Measurements from ENCODE around the gene DNAH11.
"Not testable (repeated sequence)": the region's sequence is repeated elsewhere in the genome, so short reads cannot be mapped to it uniquely, and the experiment has no call there.

Gene DNAH11

GRCh38 chr7:21624320-21624719, 81.5 kb downstream of the DNAH11 start:
- DNase-seq = no peak

DNA sequence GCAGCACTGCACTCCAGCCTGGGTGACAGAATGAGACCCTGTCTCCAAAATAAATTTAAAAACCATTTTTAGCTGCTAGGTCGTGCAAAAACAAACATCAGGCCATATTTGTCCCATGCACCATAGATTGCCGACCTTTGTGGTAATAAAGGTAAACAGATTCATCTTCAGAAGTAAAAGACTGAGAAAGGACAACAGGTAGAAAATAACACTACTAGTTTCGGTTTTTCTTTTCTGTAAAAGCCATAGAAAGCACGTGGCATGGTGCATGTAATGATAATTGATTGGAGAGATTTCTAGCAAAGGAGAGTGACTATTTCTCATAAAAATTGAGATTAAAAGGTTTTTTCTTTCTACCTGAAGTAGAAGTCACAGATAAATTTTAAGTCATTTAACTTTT, 93.9 kb downstream of the DNAH11 start:
- DNase-seq = no peak

GRCh38 chr7:21639206-21639868, 96.5 kb downstream of the DNAH11 start:
- no peak for DNase-seq

DNA sequence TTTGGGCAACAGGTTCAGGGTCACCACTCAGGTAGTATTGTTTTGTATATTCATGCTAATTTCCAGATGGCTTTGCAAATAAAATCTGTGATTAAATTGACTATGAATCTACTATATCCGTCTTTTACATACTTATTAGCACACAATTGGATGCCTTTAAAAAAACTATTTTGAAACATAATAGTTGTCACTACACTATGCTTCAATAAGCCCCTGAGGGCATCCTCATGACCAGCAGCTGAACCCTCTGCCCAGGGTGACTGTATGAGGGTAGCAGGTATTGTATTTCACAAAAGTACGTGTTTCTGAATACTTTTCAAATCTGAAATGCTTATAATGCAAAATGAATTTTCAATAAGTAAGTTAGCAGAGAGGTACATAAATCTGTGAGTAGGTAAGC, 97.3 kb downstream of the DNAH11 start:
- DNase-seq = no peak

DNA sequence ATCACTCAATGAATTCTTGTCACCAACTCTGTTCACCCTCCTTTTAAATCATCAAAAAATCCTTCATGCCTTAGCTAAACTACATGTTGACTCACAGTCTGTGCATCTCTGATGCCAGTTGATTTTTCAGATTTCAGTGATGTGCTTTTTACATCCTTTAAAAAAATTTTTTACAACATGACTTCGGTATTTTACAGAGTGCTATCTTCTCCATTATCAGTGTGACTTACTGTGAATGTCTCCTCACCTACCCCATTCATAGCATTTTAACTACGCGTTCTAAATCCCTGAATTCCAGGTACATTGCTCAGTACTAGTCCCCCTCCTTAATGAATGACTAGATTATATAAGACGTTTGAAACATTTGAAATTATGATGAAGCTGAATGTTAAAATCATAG, 98.7 kb downstream of the DNAH11 start:
- no peak for DNase-seq

DNA sequence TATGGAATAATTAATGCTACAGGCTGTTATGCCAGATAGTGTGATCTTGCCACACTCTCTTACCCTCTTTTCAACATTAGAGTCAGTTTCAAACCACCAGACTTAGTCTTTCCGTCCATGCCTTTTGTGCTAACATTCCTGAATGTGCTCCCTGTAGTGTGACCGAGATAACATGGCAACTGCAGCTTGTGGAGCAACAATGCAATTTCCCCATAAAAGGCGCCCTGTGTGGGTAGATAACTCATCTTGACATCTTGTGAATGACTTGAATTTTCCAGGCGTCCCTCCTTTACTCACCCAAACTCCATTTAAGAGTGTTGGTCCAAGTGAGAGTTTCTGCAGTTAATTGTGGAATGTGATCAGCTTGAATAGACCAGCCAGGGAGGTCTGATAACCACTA, 99.6 kb downstream of the DNAH11 start:
- DNase-seq = no peak

DNA sequence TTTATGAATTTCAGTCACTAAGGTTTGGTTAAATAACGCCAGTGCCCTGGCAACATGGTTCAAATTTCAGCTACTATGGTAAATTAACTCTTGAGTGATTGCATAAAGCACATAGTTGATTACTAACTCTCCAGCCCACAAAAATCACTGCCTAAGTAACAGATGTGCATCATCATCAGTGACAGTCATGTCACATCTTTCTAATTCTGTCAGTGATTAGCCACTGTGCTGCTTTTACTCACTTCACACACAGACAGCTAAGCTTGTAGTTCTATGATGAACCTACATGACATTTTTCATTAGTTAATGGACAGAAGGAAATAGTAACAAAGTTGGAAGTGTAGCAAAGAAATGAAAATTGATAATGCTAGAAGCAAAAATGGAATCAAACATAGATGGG, 108.9 kb downstream of the DNAH11 start:
- no peak for DNase-seq

DNA sequence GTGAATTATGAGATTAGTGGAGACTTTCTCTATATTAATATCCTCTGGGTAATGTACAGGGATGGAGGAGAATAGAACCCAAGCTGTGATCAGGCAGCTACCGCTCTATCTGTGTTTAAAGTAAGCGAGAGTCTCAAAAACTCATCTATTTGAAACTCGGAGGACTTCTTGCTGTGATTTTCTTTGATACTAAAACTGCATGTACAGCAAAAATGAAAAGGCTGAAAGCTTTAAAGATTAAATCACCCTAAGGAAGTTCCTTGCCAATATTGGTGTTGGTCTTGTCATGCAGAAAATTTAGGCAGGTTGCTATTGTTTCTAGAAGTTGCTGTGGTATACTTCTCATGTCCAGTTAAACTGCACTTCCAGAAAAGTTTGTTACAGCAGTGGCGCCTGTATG, 110.8 kb downstream of the DNAH11 start:
- no peak for DNase-seq

DNA sequence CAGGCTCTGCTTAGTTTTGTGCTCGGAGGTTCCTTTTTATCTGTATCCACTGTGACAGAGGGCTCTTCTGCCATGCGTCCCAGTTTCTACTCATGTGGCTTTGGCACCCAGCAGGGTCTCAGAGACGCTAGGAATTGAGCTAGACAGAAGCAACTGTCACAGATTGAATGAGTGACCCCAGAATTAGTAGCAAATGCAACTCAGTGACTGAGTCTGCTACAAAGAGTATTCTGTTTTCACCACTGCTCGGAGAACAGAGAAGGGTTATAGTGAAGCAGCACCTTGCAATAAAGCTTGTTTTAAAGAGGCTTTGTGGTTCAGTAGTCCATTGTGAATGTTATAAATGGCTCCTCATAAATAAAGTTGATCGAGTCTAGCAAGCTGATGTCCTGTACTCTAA, 113.2 kb downstream of the DNAH11 start:
- DNase-seq = no peak

- no peak for DNase-seq
These were observed 114.0 kb downstream of the DNAH11 start for GRCh38 chr7:21656796-21657195.

GRCh38 chr7:21670496-21670895, 127.7 kb downstream of the DNAH11 start:
- no peak for DNase-seq

- no peak for DNase-seq
These were observed 129.0 kb downstream of the DNAH11 start for GRCh38 chr7:21671859-21672258.

- DNase-seq = no peak
These were observed 132.4 kb downstream of the DNAH11 start for GRCh38 chr7:21675255-21675654.

GRCh38 chr7:21690705-21691104, 147.9 kb downstream of the DNAH11 start:
- no peak for DNase-seq

DNA sequence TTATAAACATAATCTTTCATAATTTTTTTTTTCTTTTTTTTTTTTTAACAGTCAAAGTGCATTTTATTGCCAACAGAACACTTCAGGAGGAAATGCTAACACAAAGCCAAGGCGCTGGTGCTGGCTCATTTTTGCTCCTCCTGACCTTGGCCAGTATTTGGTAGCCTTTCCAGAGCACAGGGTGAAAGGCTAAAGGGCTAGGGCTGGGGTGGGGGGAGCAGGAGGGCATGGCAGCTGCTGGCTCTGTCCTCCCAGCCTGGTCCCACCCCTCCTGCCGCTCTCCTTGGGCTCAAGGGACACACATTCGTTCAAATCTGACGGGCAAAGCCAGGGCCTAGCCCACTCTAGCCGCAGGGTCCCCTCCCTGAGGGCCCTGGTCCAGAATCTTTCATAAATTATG, 148.3 kb downstream of the DNAH11 start:
- DNase-seq = not testable (repeated sequence)

DNA sequence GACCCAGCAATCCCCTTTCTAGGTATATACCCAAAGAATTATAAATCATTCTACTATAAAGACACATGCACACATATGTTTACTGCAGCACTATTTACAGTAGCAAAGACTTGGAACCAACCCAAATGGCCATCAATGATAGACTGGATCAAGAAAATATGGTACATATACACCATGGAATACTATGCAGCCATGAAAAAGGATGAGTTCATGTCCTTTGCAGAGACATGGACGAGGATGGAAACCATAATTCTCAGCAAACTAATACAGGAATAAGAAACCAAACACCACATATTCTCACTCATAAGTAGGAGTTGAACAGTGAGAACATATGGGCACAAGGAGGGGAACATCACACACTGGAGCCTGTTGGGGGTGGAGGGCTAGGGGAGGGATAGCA, 157.7 kb downstream of the DNAH11 start:
- DNase-seq = not testable (repeated sequence)

- DNase-seq = no peak
These were observed 159.5 kb downstream of the DNAH11 start for GRCh38 chr7:21702303-21702702.

DNA sequence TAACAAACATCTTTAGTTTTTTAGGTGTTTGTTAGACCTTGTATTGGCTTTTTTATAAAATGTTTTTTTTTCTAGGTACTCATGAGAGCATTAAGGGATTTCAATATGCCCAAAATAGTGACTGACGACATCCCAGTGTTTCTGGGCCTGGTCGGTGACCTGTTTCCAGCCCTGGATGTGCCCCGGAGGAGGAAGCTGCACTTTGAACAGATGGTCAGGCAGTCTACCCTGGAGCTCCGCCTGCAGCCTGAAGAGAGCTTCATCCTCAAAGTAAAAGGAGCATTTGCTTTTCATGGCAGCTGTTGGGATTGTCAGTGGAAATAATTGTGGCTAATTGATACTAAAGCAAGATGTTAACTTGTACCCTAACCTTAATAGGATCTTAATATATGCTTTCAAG, 161.5 kb downstream of the DNAH11 start:
- DNase-seq = no peak

DNA sequence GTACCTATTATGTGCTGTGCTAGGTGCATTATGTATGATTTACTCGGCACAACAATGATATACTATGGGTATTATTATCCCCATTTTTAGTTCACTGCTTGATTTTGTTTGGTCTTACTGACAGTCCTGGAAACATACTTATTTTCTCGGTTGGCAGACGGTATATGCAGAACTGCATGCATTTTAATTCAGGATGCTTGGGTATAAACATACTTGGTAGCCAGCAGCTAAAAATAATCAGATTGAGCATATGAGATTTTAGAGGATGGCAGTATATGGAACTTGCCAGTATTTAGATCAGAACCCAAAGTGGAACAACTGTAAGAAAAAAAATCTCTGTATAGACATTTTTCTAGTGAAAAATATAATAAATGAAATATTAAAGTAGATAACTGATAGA, 163.3 kb downstream of the DNAH11 start:
- no peak for DNase-seq

DNA sequence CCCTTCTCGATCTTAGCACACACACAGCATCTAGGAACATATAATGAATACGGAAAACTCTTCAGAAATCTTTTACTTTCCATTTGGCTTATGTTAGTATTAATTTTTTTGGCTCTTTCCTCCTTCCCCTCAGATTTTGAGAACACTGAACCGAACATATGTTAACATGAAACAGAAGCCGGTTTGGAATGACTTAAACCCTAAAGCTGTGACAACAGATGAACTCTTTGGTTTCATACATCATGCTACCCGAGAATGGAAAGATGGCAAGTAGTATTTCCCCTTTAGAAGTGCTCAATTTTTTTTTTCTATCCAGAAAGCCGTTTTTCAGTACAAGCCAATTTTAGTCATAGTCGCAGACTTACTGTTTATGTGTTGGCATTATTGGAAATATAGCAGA, 164.7 kb downstream of the DNAH11 start:
- DNase-seq = no peak

DNA sequence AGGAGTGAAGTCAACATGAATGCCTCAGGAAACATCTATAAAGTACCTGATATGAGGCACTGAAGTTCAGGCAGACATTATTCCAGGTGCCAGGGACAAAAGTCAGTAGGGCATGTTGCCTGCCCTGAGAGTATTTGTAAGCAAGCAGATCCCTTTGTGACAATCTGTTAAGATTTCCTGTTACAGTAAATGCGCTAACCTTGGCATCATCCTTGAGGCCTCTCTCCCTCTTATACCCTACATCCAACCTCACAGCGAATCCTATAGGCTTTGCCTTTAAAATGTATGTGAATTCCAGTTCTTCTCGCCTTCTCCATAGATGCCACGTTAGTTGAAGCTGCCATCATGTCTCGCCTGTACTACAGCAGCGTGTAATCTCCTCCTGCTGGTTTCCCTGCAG, 165.3 kb downstream of the DNAH11 start:
- no peak for DNase-seq

DNA sequence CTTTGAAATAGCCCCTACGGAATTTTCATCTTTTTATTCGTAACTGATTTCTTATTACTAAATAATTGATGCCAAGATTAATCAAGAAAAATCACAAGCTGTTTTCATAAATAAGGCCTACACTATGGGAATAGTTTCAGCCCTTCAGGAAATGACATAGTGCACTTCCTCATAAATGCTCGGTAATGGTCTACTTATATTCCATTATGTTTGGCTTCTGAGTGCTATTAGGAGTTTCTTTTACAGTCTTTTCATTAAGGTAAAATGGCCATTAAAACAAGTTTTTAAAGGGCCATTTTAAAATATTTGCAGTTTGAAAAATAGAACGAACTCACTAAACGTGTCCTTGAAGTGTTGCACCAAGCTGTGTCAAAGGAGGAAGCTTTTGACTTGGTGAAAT, 174.5 kb downstream of the DNAH11 start:
- no peak for DNase-seq

- no peak for DNase-seq
These were observed 175.6 kb downstream of the DNAH11 start for GRCh38 chr7:21718391-21718790.

DNA sequence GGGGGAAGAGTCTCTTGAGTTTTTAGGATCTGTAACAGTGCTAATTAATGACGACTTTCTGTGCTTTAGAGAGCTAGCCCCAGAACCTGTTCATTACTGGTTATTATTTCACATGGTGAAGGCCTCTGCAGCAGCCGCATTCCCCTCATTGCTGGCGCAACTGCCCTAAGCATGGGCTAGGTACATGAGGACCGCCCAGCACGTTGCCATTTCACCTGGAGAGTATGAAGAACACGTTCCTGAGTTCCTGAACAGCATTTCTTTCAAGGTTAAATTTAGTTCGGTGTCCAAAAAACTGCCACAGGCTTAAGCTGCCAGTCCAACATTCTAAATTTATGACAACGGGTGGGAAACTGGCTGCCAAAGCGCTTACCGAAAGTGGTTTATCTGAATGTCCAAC, 177.0 kb downstream of the DNAH11 start:
- no peak for DNase-seq

GRCh38 chr7:21722371-21722770, 179.5 kb downstream of the DNAH11 start:
- no peak for DNase-seq

- no peak for DNase-seq
These were observed 181.7 kb downstream of the DNAH11 start for GRCh38 chr7:21724562-21724961.

Measured in CD4-positive, alpha-beta T cell treated with Interferon gamma for 1 hour (primary cell).